Measurements from ENCODE around the gene MAP3K7CL.

Gene MAP3K7CL

GRCh38 chr21:29148530-29148929, 18.1 kb downstream of the MAP3K7CL start:
- no peak overlapping the region for H2AFZ ChIP-seq (ENCODE audit: low read depth, low read length)
- peaks cover 12% of the 10 kb centered on the region for H3K79me1 ChIP-seq (replicated peaks; ENCODE audit: low read length, poor library complexity, severe bottlenecking)
- peaks cover 0 to 16% of the 10 kb centered on the region in 2 experiments for H3K36me3 ChIP-seq (ENCODE audit: control insufficient read depth in 1 of 2, insufficient read depth in 2 of 2, low read depth in 1 of 2, low read length in 2 of 2)
- H3K14ac ChIP-seq (ENCODE audit: low read length in 2 of 2): no peak overlapping the region
- H2BK12ac ChIP-seq (ENCODE audit: low read length in 2 of 2): peak overlapping the region; percentile 9 to 15
- H2AK5ac ChIP-seq (ENCODE audit: low read length, severe bottlenecking): peak overlapping the region; percentile 68
- no peak overlapping the region for H2BK5ac ChIP-seq (ENCODE audit: low read depth, low read length, poor library complexity, severe bottlenecking)
- peaks cover 5% of the 10 kb centered on the region for H3K4me1 ChIP-seq (ENCODE audit: control insufficient read depth, insufficient read depth, low read depth, low read length)
- no peak overlapping the region for H4K91ac ChIP-seq (ENCODE audit: low read length)
- H2BK120ac ChIP-seq (ENCODE audit: low read depth, low read length): no peak overlapping the region
- peak overlapping the region; percentile 30 for H3K27ac ChIP-seq (ENCODE audit: low read length, poor library complexity, severe bottlenecking)
- no peak overlapping the region for H3K23ac ChIP-seq (ENCODE audit: low read length in 2 of 2)
- H3K9me3 ChIP-seq (ENCODE audit: control insufficient read depth, low read length): no peaks in the 10 kb centered on the region
- no peak overlapping the region for H3K4ac ChIP-seq (ENCODE audit: low read depth in 1 of 2, low read length in 2 of 2)
- no peak for DNase-seq
- no peaks in the 10 kb centered on the region for H3K27me3 ChIP-seq (ENCODE audit: control insufficient read depth in 1 of 2, insufficient read depth in 1 of 2, low read length in 2 of 2)
- no peak overlapping the region for H4K8ac ChIP-seq (ENCODE audit: low read length)
- H2BK15ac ChIP-seq (ENCODE audit: low read depth, poor library complexity, severe bottlenecking): no peak overlapping the region
- peak overlapping the region; percentile 30 for H3K9ac ChIP-seq (ENCODE audit: low read length)
- 94% methylated on average over 4 of the region's 5 CpGs for WGBS
- peak overlapping the region in 1 of 2 experiments; percentile 35 for H3K4me3 ChIP-seq (ENCODE audit: insufficient read depth in 1 of 2, low read depth in 1 of 2, low read length in 2 of 2)
- peak overlapping the region in 1 of 2 experiments; percentile 37 for H3K18ac ChIP-seq (ENCODE audit: low read depth in 1 of 2, low read length in 2 of 2)
- H3K4me2 ChIP-seq (ENCODE audit: low read length, poor library complexity, severe bottlenecking): no peak overlapping the region

GRCh38 chr21:29149808-29150425, 19.5 kb downstream of the MAP3K7CL start:
- no peaks in the 10 kb centered on the region for H3K9me3 ChIP-seq (ENCODE audit: control insufficient read depth, low read length)
- H3K27ac ChIP-seq (ENCODE audit: low read length, poor library complexity, severe bottlenecking): no peak overlapping the region
- 87% methylated on average over 2 of the region's 3 CpGs for WGBS
- H3K27me3 ChIP-seq (ENCODE audit: control insufficient read depth in 1 of 2, insufficient read depth in 1 of 2, low read length in 2 of 2): no peaks in the 10 kb centered on the region
- no peak overlapping the region for H3K4me3 ChIP-seq (ENCODE audit: insufficient read depth in 1 of 2, low read depth in 1 of 2, low read length in 2 of 2)
- H4K91ac ChIP-seq (ENCODE audit: low read length): peak overlapping the region; percentile 18
- H3K14ac ChIP-seq (ENCODE audit: low read length in 2 of 2): peak overlapping the region in 1 of 2 experiments; percentile 48
- no peak overlapping the region for H2AFZ ChIP-seq (ENCODE audit: low read depth, low read length)
- H3K36me3 ChIP-seq (ENCODE audit: control insufficient read depth in 1 of 2, insufficient read depth in 2 of 2, low read depth in 1 of 2, low read length in 2 of 2): peaks cover 0 to 13% of the 10 kb centered on the region in 2 experiments
- no peak overlapping the region for H3K4ac ChIP-seq (ENCODE audit: low read depth in 1 of 2, low read length in 2 of 2)
- H3K18ac ChIP-seq (ENCODE audit: low read depth in 1 of 2, low read length in 2 of 2): peak overlapping the region in 1 of 2 experiments; percentile 3
- no peak overlapping the region for H2BK5ac ChIP-seq (ENCODE audit: low read depth, low read length, poor library complexity, severe bottlenecking)
- H2BK120ac ChIP-seq (ENCODE audit: low read depth, low read length): no peak overlapping the region
- H4K8ac ChIP-seq (ENCODE audit: low read length): no peak overlapping the region
- no peak overlapping the region for H2BK15ac ChIP-seq (ENCODE audit: low read depth, poor library complexity, severe bottlenecking)
- peaks cover 12% of the 10 kb centered on the region for H3K79me1 ChIP-seq (replicated peaks; ENCODE audit: low read length, poor library complexity, severe bottlenecking)
- H2BK12ac ChIP-seq (ENCODE audit: low read length in 2 of 2): no peak overlapping the region
- peaks cover 4% of the 10 kb centered on the region for H3K4me1 ChIP-seq (ENCODE audit: control insufficient read depth, insufficient read depth, low read depth, low read length)
- H2AK5ac ChIP-seq (ENCODE audit: low read length, severe bottlenecking): no peak overlapping the region
- H3K23ac ChIP-seq (ENCODE audit: low read length in 2 of 2): no peak overlapping the region
- peak; percentile 38 for DNase-seq
- H3K9ac ChIP-seq (ENCODE audit: low read length): no peak overlapping the region
- no peak overlapping the region for H3K4me2 ChIP-seq (ENCODE audit: low read length, poor library complexity, severe bottlenecking)

GRCh38 chr21:29151931-29152330, 21.5 kb downstream of the MAP3K7CL start:
- no peak overlapping the region for H2BK120ac ChIP-seq (ENCODE audit: low read depth, low read length)
- H2BK5ac ChIP-seq (ENCODE audit: low read depth, low read length, poor library complexity, severe bottlenecking): no peak overlapping the region
- no peak overlapping the region for H3K18ac ChIP-seq (ENCODE audit: low read depth in 1 of 2, low read length in 2 of 2)
- H3K9ac ChIP-seq (ENCODE audit: low read length): no peak overlapping the region
- H2AFZ ChIP-seq (ENCODE audit: low read depth, low read length): no peak overlapping the region
- no peak overlapping the region for H3K27ac ChIP-seq (ENCODE audit: low read length, poor library complexity, severe bottlenecking)
- no peaks in the 10 kb centered on the region for H3K27me3 ChIP-seq (ENCODE audit: control insufficient read depth in 1 of 2, insufficient read depth in 1 of 2, low read length in 2 of 2)
- peaks cover 0 to 18% of the 10 kb centered on the region in 2 experiments for H3K36me3 ChIP-seq (ENCODE audit: control insufficient read depth in 1 of 2, insufficient read depth in 2 of 2, low read depth in 1 of 2, low read length in 2 of 2)
- no peak overlapping the region for H2AK5ac ChIP-seq (ENCODE audit: low read length, severe bottlenecking)
- peaks cover 7% of the 10 kb centered on the region for H3K4me1 ChIP-seq (ENCODE audit: control insufficient read depth, insufficient read depth, low read depth, low read length)
- WGBS: 100% methylated on average over 1 of the region's 3 CpGs
- no peak overlapping the region for H4K8ac ChIP-seq (ENCODE audit: low read length)
- no peak overlapping the region for H2BK12ac ChIP-seq (ENCODE audit: low read length in 2 of 2)
- H3K4me3 ChIP-seq (ENCODE audit: insufficient read depth in 1 of 2, low read depth in 1 of 2, low read length in 2 of 2): no peak overlapping the region
- no peak overlapping the region for H3K14ac ChIP-seq (ENCODE audit: low read length in 2 of 2)
- H2BK15ac ChIP-seq (ENCODE audit: low read depth, poor library complexity, severe bottlenecking): no peak overlapping the region
- no peak overlapping the region for H3K23ac ChIP-seq (ENCODE audit: low read length in 2 of 2)
- H3K9me3 ChIP-seq (ENCODE audit: control insufficient read depth, low read length): no peaks in the 10 kb centered on the region
- H3K4me2 ChIP-seq (ENCODE audit: low read length, poor library complexity, severe bottlenecking): no peak overlapping the region
- DNase-seq: no peak
- H3K4ac ChIP-seq (ENCODE audit: low read depth in 1 of 2, low read length in 2 of 2): no peak overlapping the region
- H3K79me1 ChIP-seq (replicated peaks; ENCODE audit: low read length, poor library complexity, severe bottlenecking): peaks cover 17% of the 10 kb centered on the region
- H4K91ac ChIP-seq (ENCODE audit: low read length): no peak overlapping the region

DNA sequence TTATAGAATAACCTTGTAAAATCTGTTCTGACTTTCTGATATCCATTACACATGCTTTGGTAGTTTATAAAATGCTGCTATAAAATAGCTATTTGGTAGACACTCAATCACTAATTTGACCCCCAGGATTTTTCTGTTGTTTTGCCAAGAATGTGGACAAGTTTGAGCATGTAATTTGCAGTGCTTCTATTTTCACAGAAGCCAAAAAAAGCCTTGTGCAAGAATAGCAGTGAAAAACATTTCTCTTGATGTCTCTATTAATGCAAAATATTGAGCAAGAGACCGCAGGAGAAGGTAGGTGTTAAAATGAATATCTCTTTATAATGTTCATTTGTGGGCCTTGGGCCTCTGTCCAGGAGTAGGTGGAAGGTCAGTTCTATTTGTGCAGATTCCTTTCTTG, 22.5 kb downstream of the MAP3K7CL start:
- Histone ChIP-seq H3K18ac (ENCODE audit: low read depth in 1 of 2, low read length in 2 of 2) (no peak overlapping the region), H2BK15ac (ENCODE audit: low read depth, poor library complexity, severe bottlenecking) (no peak overlapping the region), H3K9ac (ENCODE audit: low read length) (no peak overlapping the region), H3K4me3 (ENCODE audit: insufficient read depth in 1 of 2, low read depth in 1 of 2, low read length in 2 of 2) (no peak overlapping the region), H3K4me2 (ENCODE audit: low read length, poor library complexity, severe bottlenecking) (no peak overlapping the region), H3K4ac (ENCODE audit: low read depth in 1 of 2, low read length in 2 of 2) (no peak overlapping the region), H3K36me3 (ENCODE audit: control insufficient read depth in 1 of 2, insufficient read depth in 2 of 2, low read depth in 1 of 2, low read length in 2 of 2) (peaks cover 0 to 18% of the 10 kb centered on the region in 2 experiments), H2BK5ac (ENCODE audit: low read depth, low read length, poor library complexity, severe bottlenecking) (no peak overlapping the region), H3K9me3 (ENCODE audit: control insufficient read depth, low read length) (no peaks in the 10 kb centered on the region), H4K8ac (ENCODE audit: low read length) (no peak overlapping the region), H4K91ac (ENCODE audit: low read length) (no peak overlapping the region), H3K27ac (ENCODE audit: low read length, poor library complexity, severe bottlenecking) (no peak overlapping the region), H2BK12ac (ENCODE audit: low read length in 2 of 2) (no peak overlapping the region), H3K79me1 (replicated peaks; ENCODE audit: low read length, poor library complexity, severe bottlenecking) (peaks cover 19% of the 10 kb centered on the region), H3K27me3 (ENCODE audit: control insufficient read depth in 1 of 2, insufficient read depth in 1 of 2, low read length in 2 of 2) (no peaks in the 10 kb centered on the region), H2AFZ (ENCODE audit: low read depth, low read length) (no peak overlapping the region), H3K14ac (ENCODE audit: low read length in 2 of 2) (no peak overlapping the region), H3K23ac (ENCODE audit: low read length in 2 of 2) (no peak overlapping the region), H2BK120ac (ENCODE audit: low read depth, low read length) (no peak overlapping the region), H2AK5ac (ENCODE audit: low read length, severe bottlenecking) (no peak overlapping the region), H3K4me1 (ENCODE audit: control insufficient read depth, insufficient read depth, low read depth, low read length) (peaks cover 7% of the 10 kb centered on the region)
- no peak for DNase-seq
- 97% methylated on average over 1 of the region's 1 CpG for WGBS

Measured in mesenchymal stem cell (in vitro differentiated cells and primary cell).